HCT116 (cell line): ENCODE measurements around the gene PIP5K1A. TPM values are rescaled to one million over a fixed set of nuclear protein-coding genes. Genes with fewer than 3 reads are reported as not detected.

Experiments
- ATAC-seq: fragments of 200-7000 bp; cut with Tn5 transposase; 2 replicates; pipeline ENCODE4 v1.9.1; 2020; ENCODE audit warnings: mild to moderate bottlenecking, moderate library complexity
- BruUV-seq: library from RNA; stranded (reverse); fragments of 400-500 nt; replicated peaks from 2 replicates; lab custom pipeline; 2021; lab: Mats Ljungman, UMichigan
- CTCF ChIA-PET: fragments of 300-600 bp; sonication (Branson Sonifier 250); formaldehyde crosslinking; loops from one replicate; lab custom pipeline; 2021; ENCODE audit warnings: antibody characterized with exemption; lab: Charles Lee
- POLR2A ChIA-PET: fragments of 300-600, 350-600 bp; sonication (Branson Sonifier 250); formaldehyde crosslinking; loops from one replicate; lab custom pipeline; 2021; ENCODE audit warnings: antibody characterized with exemption; lab: Charles Lee
- RAD21 ChIA-PET, 2 experiments: fragments of 300-600 bp; sonication (Branson Sonifier 250); formaldehyde crosslinking; loops; one replicate each; lab custom pipeline; 2023; ENCODE audit warnings: low total read pairs in 2 of 2; ENCODE audit not compliant: uncharacterized antibody in 2 of 2, unreplicated experiment in 2 of 2, low non-redundant PET in 1 of 2; lab: Charles Lee
- DNase-seq: peaks from one replicate; pipeline ENCODE4 v3.0.0-alpha.2; 2010; ENCODE audit warnings: low read depth, low spot score
- H2AFZ ChIP-seq: fragments of 200-600 bp; shearing (Covaris generic), sonication (generic); 2 replicates; pipeline ENCODE4 v1.6.1; 2017; ENCODE audit warnings: low read depth, mixed run types, mixed read lengths, antibody characterized with exemption, low read length; ENCODE audit not compliant: poor library complexity, severe bottlenecking
- H3K27ac ChIP-seq: 2 replicates; pipeline ENCODE4 v1.5.1; 2012; ENCODE audit warnings: low read depth, low read length
- H3K27me3 ChIP-seq: fragments of 200-600 bp; sonication (generic); 2 replicates; pipeline ENCODE4 v1.6.1; 2016; ENCODE audit warnings: mixed run types, low read length, mixed read lengths; ENCODE audit not compliant: insufficient read depth
- H3K36me3 ChIP-seq, 2 experiments: fragments of 200-500 bp in 1 of 2; fragments of 200-600 bp in 1 of 2; sonication (Bioruptor generic) in 1 of 2; sonication (generic) in 1 of 2; 2 replicates each; pipeline versions ENCODE4 v1.5.1 to v1.6.1; 2014 to 2016; ENCODE audit warnings: low read length in 2 of 2, inconsistent platforms in 1 of 2, mixed read lengths in 1 of 2, mixed run types in 1 of 2; ENCODE audit not compliant: insufficient read depth in 2 of 2, control insufficient read depth in 1 of 2
- H3K4me1 ChIP-seq, 2 experiments: fragments of 200-600 bp in 1 of 2; sonication (generic) in 1 of 2; 2 replicates each; pipeline versions ENCODE4 v1.5.1 to v1.6.1; 2012 to 2017; ENCODE audit warnings: low read length in 2 of 2, inconsistent platforms in 1 of 2, mild to moderate bottlenecking in 1 of 2, mixed read lengths in 1 of 2, mixed run types in 1 of 2, moderate library complexity in 1 of 2; ENCODE audit not compliant: insufficient read depth in 2 of 2, control insufficient read depth in 1 of 2
- H3K4me2 ChIP-seq: fragments of 200-600 bp; sonication (generic); 2 replicates; pipeline ENCODE4 v1.6.1; 2017; ENCODE audit warnings: mixed run types, low read length, mixed read lengths
- H3K4me3 ChIP-seq, 2 experiments: fragments of 200-600 bp in 1 of 2; sonication (generic) in 1 of 2; replicated peaks in 1 of 2; 2 replicates each; pipeline ENCODE4 v1.5.1; 2011 to 2016; ENCODE audit warnings: low read length in 2 of 2, control low read depth in 1 of 2, low read depth in 1 of 2, mild to moderate bottlenecking in 1 of 2, mixed read lengths in 1 of 2, mixed run types in 1 of 2
- H3K79me2 ChIP-seq: fragments of 200-600 bp; sonication (generic); 2 replicates; pipeline ENCODE4 v1.6.1; 2017; ENCODE audit warnings: mild to moderate bottlenecking, mixed run types, low read length, moderate library complexity, mixed read lengths; ENCODE audit not compliant: insufficient read depth
- H3K9ac ChIP-seq: fragments of 200-600 bp; sonication (generic); 2 replicates; pipeline ENCODE4 v1.6.1; 2016; ENCODE audit warnings: low read length, mixed read lengths
- H3K9me2 ChIP-seq: fragments of 200-600 bp; sonication (generic), shearing (Covaris generic); 2 replicates; pipeline ENCODE4 v1.6.1; 2017; ENCODE audit warnings: mixed run types, mild to moderate bottlenecking, moderate library complexity; ENCODE audit not compliant: insufficient read depth
- H3K9me3 ChIP-seq, 2 experiments: fragments of 200-500 bp in 1 of 2; fragments of 200-600 bp in 1 of 2; sonication (Bioruptor generic) in 1 of 2; sonication (generic) in 1 of 2; 2 replicates each; pipeline ENCODE4 v1.6.1; 2014 to 2017; ENCODE audit warnings: low read length in 2 of 2, mixed read lengths in 2 of 2, inconsistent platforms in 1 of 2, low read depth in 1 of 2, mild to moderate bottlenecking in 1 of 2, mixed run types in 1 of 2, moderate library complexity in 1 of 2; ENCODE audit not compliant: control insufficient read depth in 1 of 2, insufficient read depth in 1 of 2
- H4K20me1 ChIP-seq: fragments of 200-600 bp; sonication (generic), shearing (Covaris generic); 2 replicates; pipeline ENCODE4 v1.6.1; 2017; ENCODE audit warnings: mixed run types, mild to moderate bottlenecking, moderate library complexity; ENCODE audit not compliant: insufficient read depth
- CEBPB ChIP-seq: IDR thresholded peaks from 2 replicates; pipeline ENCODE4 v1.6.1; 2012; ENCODE audit warnings: low read depth
- CTCF ChIP-seq, 3 experiments: fragments of 200-600 bp in 1 of 3; sonication (generic) in 1 of 3; IDR thresholded peaks in 2 of 3; conservative IDR thresholded peaks in 1 of 3; 2 replicates each; pipeline ENCODE4 v1.5.1; 2012 to 2017; ENCODE audit warnings: low read depth in 2 of 3, low read length in 2 of 3, antibody characterized with exemption in 1 of 3, borderline replicate concordance in 1 of 3, control low read depth in 1 of 3, mild to moderate bottlenecking in 1 of 3, mixed read lengths in 1 of 3, mixed run types in 1 of 3, moderate library complexity in 1 of 3; ENCODE audit not compliant: insufficient read depth in 1 of 3
- EGR1 ChIP-seq: IDR thresholded peaks from 2 replicates; pipeline ENCODE4 v1.6.1; 2012; ENCODE audit warnings: low read depth
- ELF1 ChIP-seq: IDR thresholded peaks from 2 replicates; pipeline ENCODE4 v1.6.1; 2012; ENCODE audit warnings: low read depth, borderline replicate concordance
- EZH2 ChIP-seq: fragments of 200-600 bp; sonication (generic); IDR thresholded peaks from 2 replicates; pipeline ENCODE4 v1.6.1; 2017; ENCODE audit warnings: antibody characterized with exemption, mixed run types
- EZH2phosphoT487 ChIP-seq: fragments of 200-600 bp; IDR thresholded peaks from 2 replicates; pipeline ENCODE4 v1.6.1; 2018; ENCODE audit warnings: antibody characterized with exemption, borderline replicate concordance
- FOSL1 ChIP-seq: IDR thresholded peaks from 2 replicates; pipeline ENCODE4 v1.6.1; 2012; ENCODE audit warnings: low read depth
- JUND ChIP-seq: IDR thresholded peaks from 2 replicates; pipeline ENCODE4 v1.6.1; 2012
- MAX ChIP-seq: IDR thresholded peaks from 2 replicates; pipeline ENCODE4 v1.6.1; 2012
- POLR2AphosphoS5 ChIP-seq: IDR thresholded peaks from 2 replicates; pipeline ENCODE4 v1.6.1; 2011; ENCODE audit warnings: mild to moderate bottlenecking, low read depth, low read length, moderate library complexity
- RAD21 ChIP-seq: IDR thresholded peaks from 2 replicates; pipeline ENCODE4 v1.6.1; 2012; ENCODE audit warnings: low read depth, mild to moderate bottlenecking
- SIN3A ChIP-seq: IDR thresholded peaks from 2 replicates; pipeline ENCODE4 v1.6.1; 2012; ENCODE audit warnings: low read depth
- SP1 ChIP-seq: IDR thresholded peaks from 2 replicates; pipeline ENCODE4 v1.6.1; 2012; ENCODE audit warnings: low read depth
- SRF ChIP-seq: IDR thresholded peaks from 2 replicates; pipeline ENCODE4 v1.6.1; 2012; ENCODE audit warnings: low read depth
- YY1 ChIP-seq: IDR thresholded peaks from 2 replicates; pipeline ENCODE4 v1.6.1; 2011; ENCODE audit warnings: low read length, low read depth, moderate library complexity, mild to moderate bottlenecking; ENCODE audit not compliant: insufficient replicate concordance; ENCODE audit errors: extremely low read depth
- ZFX ChIP-seq: fragments of 450-650 bp; IDR thresholded peaks from 2 replicates; pipeline ENCODE4 v1.6.1; 2017
- intact Hi-C: fragments of 100-400 bp; cut with micrococcal nuclease; formaldehyde crosslinking; loops from 2 replicates; pipeline ENCODE4 v1.10.0; 2022
- total RNA-seq: library from RNA; stranded (reverse); gene quantifications from one replicate; pipeline ENCODE4 v1.2.1, GENCODE V29; 2021; ENCODE audit not compliant: unreplicated experiment
- TF ChIP-seq, protein P1 (sequence below): IDR thresholded peaks from 2 replicates; pipeline ENCODE4 v1.6.1; 2012; ENCODE audit warnings: low read depth
- TF ChIP-seq, protein P2 (sequence below): IDR thresholded peaks from 2 replicates; pipeline ENCODE4 v1.6.1; 2011; ENCODE audit warnings: mild to moderate bottlenecking, low read length, moderate library complexity; ENCODE audit not compliant: insufficient replicate concordance; ENCODE audit errors: extremely low read depth
- TF ChIP-seq, protein P3 (sequence below): IDR thresholded peaks from 2 replicates; pipeline ENCODE4 v1.6.1; 2012

PIP5K1A gene
- total RNA-seq, 1 experiment from 2014 or later, result 75.4 TPM

DNA sequence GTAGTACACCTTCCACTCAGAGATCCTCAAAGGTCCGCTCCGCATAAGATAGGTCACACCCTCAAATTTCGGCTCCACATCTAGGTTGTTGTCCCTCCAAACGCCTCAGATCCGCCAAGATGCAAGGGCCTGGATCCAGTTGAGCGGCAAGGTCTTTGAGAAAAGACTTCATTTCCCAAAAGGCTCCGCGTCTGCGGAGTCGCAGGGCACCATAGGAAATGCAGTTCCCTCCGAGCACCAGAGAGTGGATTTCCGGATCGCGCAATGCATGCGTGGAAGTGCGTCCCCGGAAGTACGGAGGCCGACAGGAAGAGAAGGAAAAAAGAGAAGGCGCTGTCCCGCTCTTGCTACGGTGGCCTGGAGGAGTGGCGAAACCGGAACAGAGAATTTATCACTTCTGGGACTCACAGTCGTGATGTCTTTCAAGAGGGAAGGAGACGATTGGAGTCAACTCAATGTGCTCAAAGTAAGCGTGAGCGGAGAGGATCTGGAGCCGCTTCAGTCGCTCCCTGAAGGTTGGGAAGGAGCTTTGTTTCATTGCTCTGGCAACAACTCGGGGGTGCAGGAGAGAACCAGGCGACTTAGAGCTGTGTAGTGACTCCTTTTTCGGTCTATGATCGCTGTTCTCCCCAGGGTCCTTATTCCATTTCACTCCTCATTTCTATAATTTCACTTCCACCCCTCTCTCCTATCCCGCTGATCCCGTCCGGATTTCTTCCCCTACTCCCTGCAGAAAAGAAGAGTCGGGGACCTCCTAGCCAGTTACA is 32.4 kb upstream of the PIP5K1A start, which contains the start of the genes LYSMD1 and SCNM1:
Gene LYSMD1 (minus strand): TSS at position 165 of the 767 bp plus-strand sequence. CDS start 644 bp downstream, outside the sequence.
Gene SCNM1 (plus strand): TSS at position 407 of the 767 bp plus-strand sequence. CDS start 9 bp downstream, at position 416.
- Histone ChIP-seq H3K27me3 (no peaks in the 10 kb centered on the region), H3K4me3 (peak within 1 kb of the TSS; percentile 83 to 88), H3K36me3 (peaks cover 2 to 12% of the 10 kb centered on the region in 2 experiments; a peak in 2 of 4 replicates), H2AFZ (peak within 1 kb of the TSS; percentile 43), H3K9me3 (no peaks in the 10 kb centered on the region), H3K27ac (peak within 1 kb of the TSS; percentile 57), H3K79me2 (peaks cover 24% of the 10 kb centered on the region; the same call in 1 of the 2 replicates), H3K4me2 (peak within 1 kb of the TSS; percentile 85), H3K4me1 (peaks cover 11 to 19% of the 10 kb centered on the region in 2 experiments), H3K9ac (peak within 1 kb of the TSS; percentile 84), H3K9me2 (no peaks in the 10 kb centered on the region), H4K20me1 (no peaks in the 10 kb centered on the region)
- DNase-seq (peak; percentile 97), ATAC-seq (peak; percentile 95)
- TSS peak; percentile 89 for BruUV-seq
- POLR2A ChIA-PET, result interaction anchor here (0.7 to 1.0 kb wide), 2 partner anchors 18 to 24 kb away, joined by 3 read pairs; partner anchors contain the start of gene VPS72
- intact Hi-C loops, result no loop called here
- RAD21 ChIA-PET, result no interaction called here
- CTCF ChIA-PET, result interaction anchor here (1.4 kb wide), 1 partner anchor 66 kb away, joined by 5 read pairs; no protein-coding TSS in a partner anchor
- TF ChIP-seq YY1, result peak; percentile 87
- TF ChIP-seq, protein P1, sequence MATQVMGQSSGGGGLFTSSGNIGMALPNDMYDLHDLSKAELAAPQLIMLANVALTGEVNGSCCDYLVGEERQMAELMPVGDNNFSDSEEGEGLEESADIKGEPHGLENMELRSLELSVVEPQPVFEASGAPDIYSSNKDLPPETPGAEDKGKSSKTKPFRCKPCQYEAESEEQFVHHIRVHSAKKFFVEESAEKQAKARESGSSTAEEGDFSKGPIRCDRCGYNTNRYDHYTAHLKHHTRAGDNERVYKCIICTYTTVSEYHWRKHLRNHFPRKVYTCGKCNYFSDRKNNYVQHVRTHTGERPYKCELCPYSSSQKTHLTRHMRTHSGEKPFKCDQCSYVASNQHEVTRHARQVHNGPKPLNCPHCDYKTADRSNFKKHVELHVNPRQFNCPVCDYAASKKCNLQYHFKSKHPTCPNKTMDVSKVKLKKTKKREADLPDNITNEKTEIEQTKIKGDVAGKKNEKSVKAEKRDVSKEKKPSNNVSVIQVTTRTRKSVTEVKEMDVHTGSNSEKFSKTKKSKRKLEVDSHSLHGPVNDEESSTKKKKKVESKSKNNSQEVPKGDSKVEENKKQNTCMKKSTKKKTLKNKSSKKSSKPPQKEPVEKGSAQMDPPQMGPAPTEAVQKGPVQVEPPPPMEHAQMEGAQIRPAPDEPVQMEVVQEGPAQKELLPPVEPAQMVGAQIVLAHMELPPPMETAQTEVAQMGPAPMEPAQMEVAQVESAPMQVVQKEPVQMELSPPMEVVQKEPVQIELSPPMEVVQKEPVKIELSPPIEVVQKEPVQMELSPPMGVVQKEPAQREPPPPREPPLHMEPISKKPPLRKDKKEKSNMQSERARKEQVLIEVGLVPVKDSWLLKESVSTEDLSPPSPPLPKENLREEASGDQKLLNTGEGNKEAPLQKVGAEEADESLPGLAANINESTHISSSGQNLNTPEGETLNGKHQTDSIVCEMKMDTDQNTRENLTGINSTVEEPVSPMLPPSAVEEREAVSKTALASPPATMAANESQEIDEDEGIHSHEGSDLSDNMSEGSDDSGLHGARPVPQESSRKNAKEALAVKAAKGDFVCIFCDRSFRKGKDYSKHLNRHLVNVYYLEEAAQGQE, result no peak
- peak; percentile 24; the same call in 1 of the 2 replicates for TF ChIP-seq CEBPB
- TF ChIP-seq SP1, result peak; percentile 94
- TF ChIP-seq RAD21, result no peak
- TF ChIP-seq EZH2phosphoT487, result no peak
- no peak for TF ChIP-seq JUND
- peak; percentile 92 for TF ChIP-seq SIN3A
- TF ChIP-seq EGR1, result peak; percentile 35; the same call in 1 of the 2 replicates
- TF ChIP-seq, protein P2, sequence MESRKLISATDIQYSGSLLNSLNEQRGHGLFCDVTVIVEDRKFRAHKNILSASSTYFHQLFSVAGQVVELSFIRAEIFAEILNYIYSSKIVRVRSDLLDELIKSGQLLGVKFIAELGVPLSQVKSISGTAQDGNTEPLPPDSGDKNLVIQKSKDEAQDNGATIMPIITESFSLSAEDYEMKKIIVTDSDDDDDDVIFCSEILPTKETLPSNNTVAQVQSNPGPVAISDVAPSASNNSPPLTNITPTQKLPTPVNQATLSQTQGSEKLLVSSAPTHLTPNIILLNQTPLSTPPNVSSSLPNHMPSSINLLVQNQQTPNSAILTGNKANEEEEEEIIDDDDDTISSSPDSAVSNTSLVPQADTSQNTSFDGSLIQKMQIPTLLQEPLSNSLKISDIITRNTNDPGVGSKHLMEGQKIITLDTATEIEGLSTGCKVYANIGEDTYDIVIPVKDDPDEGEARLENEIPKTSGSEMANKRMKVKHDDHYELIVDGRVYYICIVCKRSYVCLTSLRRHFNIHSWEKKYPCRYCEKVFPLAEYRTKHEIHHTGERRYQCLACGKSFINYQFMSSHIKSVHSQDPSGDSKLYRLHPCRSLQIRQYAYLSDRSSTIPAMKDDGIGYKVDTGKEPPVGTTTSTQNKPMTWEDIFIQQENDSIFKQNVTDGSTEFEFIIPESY, result peak; percentile 89
- TF ChIP-seq ELF1, result peak; percentile 100
- TF ChIP-seq FOSL1, result no peak
- TF ChIP-seq CTCF (IDR thresholded peaks at IDR 0.05 in 2 of 3, conservative IDR thresholded peaks at IDR 0.05 in 1 of 3; ENCODE audit: borderline replicate concordance in 1 of 3, insufficient read depth in 1 of 3, low read depth in 2 of 3, low read length in 2 of 3), result no peak
- no peak for TF ChIP-seq EZH2
- peak; percentile 73; the same call in 1 of the 2 replicates for TF ChIP-seq MAX
- TF ChIP-seq, protein P3, sequence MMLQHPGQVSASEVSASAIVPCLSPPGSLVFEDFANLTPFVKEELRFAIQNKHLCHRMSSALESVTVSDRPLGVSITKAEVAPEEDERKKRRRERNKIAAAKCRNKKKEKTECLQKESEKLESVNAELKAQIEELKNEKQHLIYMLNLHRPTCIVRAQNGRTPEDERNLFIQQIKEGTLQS, result no peak
- peak; percentile 95 for TF ChIP-seq ZFX
- peak; percentile 63 for TF ChIP-seq SRF
- peak; percentile 84 for TF ChIP-seq POLR2AphosphoS5
